HUES6 (cell line): ENCODE data around the gene PXMP2.

Experiments used
- H3K27ac ChIP-seq: 2 replicates; pipeline ENCODE4 v1.7.0; 2013; ENCODE audit warnings: low read depth, mild to moderate bottlenecking, low read length, inconsistent platforms
- H3K27me3 ChIP-seq: 2 replicates; pipeline ENCODE4 v1.6.1; 2013; ENCODE audit warnings: low read length; ENCODE audit not compliant: control insufficient read depth, insufficient read depth
- H3K36me3 ChIP-seq: 2 replicates; pipeline ENCODE4 v1.6.1; 2013; ENCODE audit warnings: low read length; ENCODE audit not compliant: control insufficient read depth, insufficient read depth
- H3K4me1 ChIP-seq: 2 replicates; pipeline ENCODE4 v1.6.1; 2013; ENCODE audit warnings: low read length; ENCODE audit not compliant: control insufficient read depth, insufficient read depth
- H3K4me3 ChIP-seq: 2 replicates; pipeline ENCODE4 v1.5.1; 2013; ENCODE audit warnings: low read depth, low read length
- H3K9ac ChIP-seq: one replicate; pipeline ENCODE4 v1.6.1; 2013; ENCODE audit warnings: mild to moderate bottlenecking, low read length
- H3K9me3 ChIP-seq: 2 replicates; pipeline ENCODE4 v1.6.1; 2013; ENCODE audit warnings: low read depth, low read length; ENCODE audit not compliant: control insufficient read depth, insufficient read depth

Gene PXMP2

GRCh38 chr12:132727091-132727794 is 39.9 kb downstream of the PXMP2 start:
- no peaks in the 10 kb centered on the region for H3K4me1 ChIP-seq
- no peak overlapping the region for H3K9ac ChIP-seq
- H3K27ac ChIP-seq: no peak overlapping the region
- H3K4me3 ChIP-seq: no peak overlapping the region
- H3K36me3 ChIP-seq: peaks cover 95% of the 10 kb centered on the region
- peaks cover 9% of the 10 kb centered on the region for H3K9me3 ChIP-seq
- H3K27me3 ChIP-seq: no peaks in the 10 kb centered on the region

- peaks cover 97% of the 10 kb centered on the region for H3K36me3 ChIP-seq
- no peaks in the 10 kb centered on the region for H3K27me3 ChIP-seq
- H3K9me3 ChIP-seq: peaks cover 9% of the 10 kb centered on the region
- H3K27ac ChIP-seq: no peak overlapping the region
- no peak overlapping the region for H3K9ac ChIP-seq
- no peaks in the 10 kb centered on the region for H3K4me1 ChIP-seq
- no peak overlapping the region for H3K4me3 ChIP-seq
Observed at GRCh38 chr12:132728502-132728901, 41.1 kb downstream of the PXMP2 start.

GRCh38 chr12:132729541-132730320 is 42.3 kb downstream of the PXMP2 start:
- peaks cover 97% of the 10 kb centered on the region for H3K36me3 ChIP-seq
- no peaks in the 10 kb centered on the region for H3K27me3 ChIP-seq
- no peak overlapping the region for H3K27ac ChIP-seq
- no peak overlapping the region for H3K9ac ChIP-seq
- peaks cover 9% of the 10 kb centered on the region for H3K9me3 ChIP-seq
- H3K4me1 ChIP-seq: no peaks in the 10 kb centered on the region
- H3K4me3 ChIP-seq: no peak overlapping the region

GRCh38 chr12:132730353-132730752 is 43.0 kb downstream of the PXMP2 start:
- H3K9me3 ChIP-seq: peaks cover 9% of the 10 kb centered on the region
- peaks cover 97% of the 10 kb centered on the region for H3K36me3 ChIP-seq
- no peak overlapping the region for H3K9ac ChIP-seq
- no peaks in the 10 kb centered on the region for H3K4me1 ChIP-seq
- H3K4me3 ChIP-seq: no peak overlapping the region
- H3K27me3 ChIP-seq: no peaks in the 10 kb centered on the region
- no peak overlapping the region for H3K27ac ChIP-seq

GRCh38 chr12:132731574-132731973 is 44.2 kb downstream of the PXMP2 start:
- Histone ChIP-seq H3K27ac (no peak overlapping the region), H3K27me3 (no peaks in the 10 kb centered on the region), H3K4me3 (no peak overlapping the region), H3K4me1 (no peaks in the 10 kb centered on the region), H3K36me3 (peaks cover 96% of the 10 kb centered on the region), H3K9me3 (peaks cover 9% of the 10 kb centered on the region), H3K9ac (no peak overlapping the region)

GRCh38 chr12:132734206-132734605 is 46.8 kb downstream of the PXMP2 start:
- H3K27ac ChIP-seq: no peak overlapping the region
- H3K9me3 ChIP-seq: peaks cover 9% of the 10 kb centered on the region
- no peak overlapping the region for H3K9ac ChIP-seq
- peaks cover 91% of the 10 kb centered on the region for H3K36me3 ChIP-seq
- no peak overlapping the region for H3K4me3 ChIP-seq
- no peaks in the 10 kb centered on the region for H3K27me3 ChIP-seq
- H3K4me1 ChIP-seq: no peaks in the 10 kb centered on the region

GRCh38 chr12:132735496-132735895 is 48.1 kb downstream of the PXMP2 start:
- no peaks in the 10 kb centered on the region for H3K27me3 ChIP-seq
- no peaks in the 10 kb centered on the region for H3K4me1 ChIP-seq
- H3K27ac ChIP-seq: no peak overlapping the region
- no peak overlapping the region for H3K4me3 ChIP-seq
- H3K9ac ChIP-seq: no peak overlapping the region
- H3K9me3 ChIP-seq: 0 out of 2 replicates have a peak, but pooled peaks cover under 1% of the 10 kb centered on the region
- peaks cover 94% of the 10 kb centered on the region for H3K36me3 ChIP-seq

- H3K27ac ChIP-seq: no peak overlapping the region
- H3K4me1 ChIP-seq: no peaks in the 10 kb centered on the region
- no peak overlapping the region for H3K9ac ChIP-seq
- H3K9me3 ChIP-seq: no peaks in the 10 kb centered on the region
- H3K27me3 ChIP-seq: no peaks in the 10 kb centered on the region
- H3K36me3 ChIP-seq: peaks cover 94% of the 10 kb centered on the region
- H3K4me3 ChIP-seq: no peak overlapping the region
Observed at GRCh38 chr12:132736378-132736777, 49.0 kb downstream of the PXMP2 start.

GRCh38 chr12:132736913-132737312 is 49.5 kb downstream of the PXMP2 start:
- Histone ChIP-seq H3K27ac (no peak overlapping the region), H3K36me3 (peaks cover 94% of the 10 kb centered on the region), H3K27me3 (no peaks in the 10 kb centered on the region), H3K4me1 (no peaks in the 10 kb centered on the region), H3K4me3 (no peak overlapping the region), H3K9me3 (no peaks in the 10 kb centered on the region), H3K9ac (no peak overlapping the region)

- Histone ChIP-seq H3K4me3 (no peak overlapping the region), H3K27ac (no peak overlapping the region), H3K9ac (no peak overlapping the region), H3K4me1 (no peaks in the 10 kb centered on the region), H3K9me3 (no peaks in the 10 kb centered on the region), H3K36me3 (peaks cover 92% of the 10 kb centered on the region), H3K27me3 (no peaks in the 10 kb centered on the region)
Observed at GRCh38 chr12:132739600-132740312, 52.4 kb downstream of the PXMP2 start.

GRCh38 chr12:132740313-132740646 is 52.9 kb downstream of the PXMP2 start:
- H3K9me3 ChIP-seq: no peaks in the 10 kb centered on the region
- peaks cover 92% of the 10 kb centered on the region for H3K36me3 ChIP-seq
- no peaks in the 10 kb centered on the region for H3K27me3 ChIP-seq
- H3K27ac ChIP-seq: no peak overlapping the region
- H3K4me1 ChIP-seq: no peaks in the 10 kb centered on the region
- H3K9ac ChIP-seq: no peak overlapping the region
- no peak overlapping the region for H3K4me3 ChIP-seq
